Progenitor cell of endocrine pancreas (in vitro differentiated cells): ENCODE data around the gene EIF4G1. TPM values are rescaled to one million over a fixed set of nuclear protein-coding genes. Genes with fewer than 3 reads are reported as not detected.
A peak's percentile ranks its signal among the peaks of the same experiment; 100 is the strongest.

Experiments used
- DNase-seq: peaks from one replicate; pipeline ENCODE4 v3.0.0; 2021; ENCODE audit warnings: low spot score; ENCODE audit not compliant: unreplicated experiment
- H3K27ac Mint-ChIP-seq: 2 replicates; pipeline ENCODE4 v1.8.0; 2021; ENCODE audit warnings: mild to moderate bottlenecking, moderate library complexity, mixed read lengths
- H3K27me3 Mint-ChIP-seq: 2 replicates; pipeline ENCODE4 v1.8.0; 2021; ENCODE audit warnings: mixed read lengths
- H3K36me3 Mint-ChIP-seq: 2 replicates; pipeline ENCODE4 v1.8.0; 2022; ENCODE audit warnings: mixed read lengths; ENCODE audit not compliant: insufficient read depth
- H3K4me1 Mint-ChIP-seq: 2 replicates; pipeline ENCODE4 v1.8.0; 2021; ENCODE audit warnings: low read depth, mixed read lengths
- H3K4me3 Mint-ChIP-seq: 2 replicates; pipeline ENCODE4 v1.8.0; 2021; ENCODE audit warnings: low read depth, mild to moderate bottlenecking, moderate library complexity, mixed read lengths
- H3K9me3 Mint-ChIP-seq: 2 replicates; pipeline ENCODE4 v1.8.0; 2021; ENCODE audit warnings: low read depth, mixed read lengths
- CTCF ChIP-seq: fragments of 200-600 bp; sonication (generic); IDR thresholded peaks from one replicate; pipeline ENCODE4 v1.5.0; 2021; ENCODE audit warnings: antibody characterized with exemption, mild to moderate bottlenecking; ENCODE audit not compliant: unreplicated experiment
- total RNA-seq: library from RNA; stranded (reverse); gene quantifications from 2 replicates; pipeline ENCODE4 v1.2.1, GENCODE V29; 2021

The EIF4G1 gene
- total RNA-seq, 1 donor from 2014 or later = 341 TPM

- Mint-ChIP-seq H3K4me3 (peak overlapping the region; percentile 79), H3K27ac (peak overlapping the region; percentile 92), H3K36me3 (peaks cover 12% of the 10 kb centered on the region), H3K27me3 (no peaks in the 10 kb centered on the region), H3K9me3 (no peaks in the 10 kb centered on the region), H3K4me1 (peaks cover 19% of the 10 kb centered on the region)
- TF ChIP-seq CTCF = no peak
- DNase-seq = no peak
Observed at GRCh38 chr3:184315543-184315867, 1.1 kb downstream of the EIF4G1 start.

GRCh38 chr3:184315871-184316661 lies 1.7 kb downstream of the EIF4G1 start:
- Mint-ChIP-seq H3K27ac (peak overlapping the region; percentile 94), H3K36me3 (peaks cover 16% of the 10 kb centered on the region)

GRCh38 chr3:184316792-184317191 lies 2.4 kb downstream of the EIF4G1 start:
- Mint-ChIP-seq H3K27me3 (no peaks in the 10 kb centered on the region), H3K36me3 (peaks cover 21% of the 10 kb centered on the region), H3K27ac (peak overlapping the region; percentile 94), H3K4me1 (peaks cover 19% of the 10 kb centered on the region), H3K9me3 (no peaks in the 10 kb centered on the region), H3K4me3 (peak overlapping the region; percentile 79)
- no peak for DNase-seq
- no peak for TF ChIP-seq CTCF

More at GRCh38 chr3:184315871-184316661, 1.7 kb downstream of the EIF4G1 start:
- DNase-seq = no peak
- no peaks in the 10 kb centered on the region for H3K9me3 Mint-ChIP-seq
- peak overlapping the region; percentile 79 for H3K4me3 Mint-ChIP-seq
- no peaks in the 10 kb centered on the region for H3K27me3 Mint-ChIP-seq
- peaks cover 19% of the 10 kb centered on the region for H3K4me1 Mint-ChIP-seq
- TF ChIP-seq CTCF = no peak

- peaks cover 19% of the 10 kb centered on the region for H3K4me1 Mint-ChIP-seq
- no peak for DNase-seq
- H3K36me3 Mint-ChIP-seq = peaks cover 21% of the 10 kb centered on the region
- H3K9me3 Mint-ChIP-seq = no peaks in the 10 kb centered on the region
- no peak for TF ChIP-seq CTCF
- H3K4me3 Mint-ChIP-seq = peak overlapping the region; percentile 79
- no peaks in the 10 kb centered on the region for H3K27me3 Mint-ChIP-seq
- peak overlapping the region; percentile 94 for H3K27ac Mint-ChIP-seq
Observed at GRCh38 chr3:184317201-184317600, 2.8 kb downstream of the EIF4G1 start.

GRCh38 chr3:184320104-184320445 lies 5.7 kb downstream of the EIF4G1 start:
- no peak for DNase-seq

More at GRCh38 chr3:184320104-184320445, 5.7 kb downstream of the EIF4G1 start:
- Mint-ChIP-seq H3K4me1 (peaks cover 19% of the 10 kb centered on the region), H3K4me3 (no peak overlapping the region), H3K27me3 (no peaks in the 10 kb centered on the region), H3K9me3 (no peaks in the 10 kb centered on the region), H3K36me3 (peaks cover 36% of the 10 kb centered on the region), H3K27ac (no peak overlapping the region)
- TF ChIP-seq CTCF = no peak
